Measurements from ENCODE around the gene ARL4D.
"Not testable (repeated sequence)": the region's sequence is repeated elsewhere in the genome, so short reads cannot be mapped to it uniquely, and the experiment has no call there.

ARL4D gene

DNA sequence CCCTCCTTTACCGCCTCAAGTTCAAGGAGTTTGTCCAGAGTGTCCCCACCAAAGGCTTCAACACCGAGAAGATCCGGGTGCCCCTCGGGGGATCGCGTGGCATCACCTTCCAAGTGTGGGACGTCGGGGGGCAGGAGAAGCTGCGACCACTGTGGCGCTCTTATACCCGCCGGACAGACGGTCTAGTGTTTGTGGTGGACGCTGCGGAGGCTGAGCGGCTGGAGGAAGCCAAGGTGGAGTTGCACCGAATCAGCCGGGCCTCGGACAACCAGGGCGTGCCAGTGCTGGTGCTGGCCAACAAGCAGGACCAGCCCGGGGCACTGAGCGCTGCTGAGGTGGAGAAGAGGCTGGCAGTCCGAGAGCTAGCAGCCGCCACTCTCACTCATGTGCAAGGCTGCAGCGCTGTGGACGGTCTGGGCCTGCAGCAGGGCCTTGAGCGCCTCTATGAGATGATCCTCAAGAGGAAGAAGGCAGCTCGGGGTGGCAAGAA is 1.1 kb downstream of the ARL4D start:
- DNase-seq = no peak

DNA sequence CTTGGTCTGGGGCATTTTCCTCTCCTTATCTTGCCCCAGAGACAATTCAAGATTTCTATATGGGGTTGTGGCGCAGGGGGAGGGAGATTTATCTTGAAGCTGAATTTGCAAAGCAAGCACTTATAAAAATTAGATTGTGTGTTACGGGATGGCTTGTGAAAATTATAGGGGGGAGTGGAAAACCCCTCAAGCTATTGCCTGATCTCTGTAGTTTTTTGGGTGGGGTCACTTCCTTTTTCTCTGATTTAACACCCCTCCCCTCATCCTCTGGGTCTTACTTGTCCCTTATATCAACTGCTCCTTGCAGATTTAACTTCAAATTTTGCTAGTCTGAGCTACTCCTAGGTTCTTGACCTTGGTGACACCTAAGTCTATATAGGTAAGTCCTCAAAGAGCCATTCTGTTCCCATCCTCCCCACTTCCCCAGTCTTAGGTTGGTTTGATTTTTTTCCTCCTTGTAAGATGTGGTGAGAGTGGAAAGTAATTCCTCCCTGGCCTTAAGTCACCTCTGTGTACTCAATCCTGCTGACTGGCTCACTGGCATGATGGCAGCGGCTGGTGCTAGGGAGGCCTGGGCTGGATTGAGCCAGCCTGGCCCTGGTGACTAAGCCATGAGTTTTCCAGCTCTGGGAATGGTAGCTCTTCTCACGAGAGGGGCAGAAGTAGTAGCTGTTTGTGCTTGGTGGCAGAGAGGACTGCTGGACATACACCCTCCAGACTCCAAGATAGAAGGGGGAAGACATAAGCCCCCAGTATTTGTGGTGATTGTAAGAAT is 2.3 kb downstream of the ARL4D start:
- no peak for DNase-seq

DNA sequence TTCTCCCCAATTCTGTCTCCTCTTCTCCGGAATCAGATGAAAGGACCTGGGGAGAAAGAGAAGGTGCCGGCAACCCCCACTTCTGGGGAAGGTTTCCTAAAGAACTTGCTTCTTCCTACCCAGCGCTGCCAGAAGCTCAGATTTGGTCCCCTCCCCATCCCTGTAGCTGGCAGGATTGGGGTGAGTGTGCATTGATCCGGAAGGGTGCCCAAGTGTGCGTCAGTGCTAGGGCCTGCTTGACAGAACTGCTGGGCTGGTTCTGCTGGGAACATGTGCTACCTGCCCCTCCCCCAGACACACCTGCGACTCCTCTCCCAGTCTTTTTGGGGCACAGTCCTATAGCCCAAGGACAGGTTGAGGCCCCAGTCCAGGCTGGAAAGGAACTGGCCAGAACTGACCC is 3.3 kb downstream of the ARL4D start:
- no peak for DNase-seq

DNA sequence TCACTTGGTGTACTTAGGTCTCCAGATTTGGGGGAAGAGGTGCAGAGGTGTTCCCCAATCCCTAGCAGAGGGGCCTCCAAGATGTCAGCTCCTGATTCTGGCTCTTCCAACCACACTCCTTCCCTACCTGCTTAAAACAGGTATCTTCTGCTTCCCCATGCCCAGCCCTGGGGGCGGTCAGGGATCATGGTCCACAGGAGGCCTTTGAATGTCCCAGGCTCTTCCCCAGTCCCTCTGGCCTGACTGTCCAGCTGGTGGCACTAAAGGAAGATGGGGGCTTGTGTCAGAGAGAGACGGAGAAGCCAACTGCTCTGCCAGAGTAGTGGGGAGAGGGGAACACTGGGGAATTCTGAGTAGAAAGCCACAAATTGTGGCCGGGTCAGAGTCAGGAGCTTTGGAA is 3.8 kb downstream of the ARL4D start:
- no peak for DNase-seq

DNA sequence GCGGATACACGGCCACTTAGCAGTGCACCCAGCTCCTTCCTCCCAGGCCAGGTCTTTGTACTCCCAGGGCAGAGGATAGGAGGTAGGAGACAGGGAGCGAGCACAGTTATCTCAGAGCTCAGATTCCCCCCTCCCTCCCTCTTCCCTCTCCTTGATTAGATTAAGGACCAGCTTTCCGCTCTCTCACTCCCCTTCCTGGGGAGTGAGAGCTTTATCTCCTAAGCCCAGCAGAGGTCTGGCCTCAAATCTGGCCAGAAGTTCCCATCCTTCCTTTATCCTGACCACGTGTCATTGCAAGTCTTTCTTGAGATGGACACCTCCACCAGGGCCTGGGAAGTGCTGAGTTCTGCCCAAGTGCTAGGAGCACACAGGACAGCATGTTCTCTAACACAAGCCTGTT is 5.1 kb downstream of the ARL4D start:
- no peak for DNase-seq

DNA sequence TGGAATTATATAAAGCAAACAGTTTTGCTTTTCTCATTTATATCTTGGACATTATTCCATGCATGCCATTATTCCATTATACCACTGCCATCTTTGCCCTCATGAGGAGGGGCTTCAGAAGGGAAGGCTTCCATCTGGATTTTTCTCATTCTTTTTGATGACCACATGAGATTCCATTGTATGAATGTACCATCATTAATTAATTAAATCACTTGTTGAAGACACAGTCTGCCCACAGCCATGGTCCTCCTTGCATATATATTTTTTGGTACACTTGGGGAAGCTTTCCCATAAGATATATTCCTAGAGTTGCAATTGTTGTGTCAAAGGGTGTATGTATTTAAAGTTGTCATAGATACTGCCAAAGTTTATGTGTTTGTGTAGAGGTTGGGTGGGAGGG is 7.1 kb downstream of the ARL4D start:
- no peak for DNase-seq

DNA sequence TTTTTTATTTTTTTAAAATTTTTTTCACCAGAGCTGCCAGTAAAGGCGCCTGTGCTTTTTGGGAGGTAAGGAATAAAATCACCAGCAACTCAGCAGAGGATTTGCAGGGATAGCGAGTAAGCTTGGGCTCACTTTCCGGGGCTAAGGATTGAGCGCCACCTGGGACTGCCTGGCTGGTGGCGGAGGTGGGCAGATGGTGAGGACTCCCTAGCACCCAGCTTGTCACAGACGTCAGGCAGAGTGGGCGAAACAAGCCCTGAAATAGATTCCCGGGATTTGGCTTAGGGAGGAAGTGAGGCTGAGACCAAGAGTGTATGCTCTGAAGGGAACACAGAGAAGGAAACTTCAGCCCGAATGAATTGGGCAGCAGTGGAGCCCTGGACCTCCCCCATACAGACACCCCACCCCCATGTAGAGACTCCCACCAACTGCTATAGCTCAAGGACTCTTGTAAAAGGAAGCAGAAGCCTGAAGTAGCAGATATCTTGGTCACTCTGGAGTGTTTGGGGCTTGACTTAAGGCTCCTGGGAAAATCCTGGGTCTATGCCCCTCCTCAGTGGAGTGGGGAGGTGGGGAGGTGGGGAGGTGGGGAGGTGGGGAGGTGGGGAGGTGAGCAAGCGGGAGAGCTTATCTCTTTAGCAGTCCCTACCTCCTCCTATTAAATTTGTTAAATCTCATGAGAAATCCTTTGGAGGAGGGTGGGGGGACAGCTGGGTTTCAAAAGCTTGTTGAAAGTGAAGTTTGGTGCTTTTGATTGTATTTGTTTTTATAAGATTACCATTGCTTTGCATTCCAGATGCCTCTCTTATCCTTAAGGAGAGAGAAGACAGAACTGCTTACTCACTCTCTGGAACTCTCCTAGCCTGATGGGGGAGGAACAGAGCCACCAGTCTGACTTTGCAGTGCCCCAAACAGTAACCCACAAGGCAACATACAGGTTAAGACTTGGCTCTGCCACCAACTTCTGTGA is 8.2 kb downstream of the ARL4D start:
- DNase-seq = no peak

DNA sequence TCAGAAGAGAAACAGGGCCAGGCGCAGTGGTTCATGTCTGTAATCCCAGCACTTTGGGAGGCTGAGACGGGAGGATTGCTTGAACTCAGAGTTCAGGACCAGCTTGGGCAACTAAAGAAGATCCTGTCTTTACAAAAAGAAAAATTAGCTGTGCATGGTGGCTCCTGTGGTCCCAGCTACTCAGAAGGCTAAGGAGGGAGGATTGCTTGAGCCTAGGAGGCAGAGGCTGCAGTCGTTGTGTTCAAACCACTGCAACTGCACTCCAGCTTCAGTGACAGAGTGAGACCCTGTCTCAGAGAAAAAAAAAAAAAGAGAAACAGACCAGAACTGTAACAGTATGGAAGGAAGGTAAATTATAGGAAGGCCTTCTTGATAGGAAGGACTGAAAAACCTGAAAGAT is 10.3 kb downstream of the ARL4D start:
- DNase-seq = no peak

DNA sequence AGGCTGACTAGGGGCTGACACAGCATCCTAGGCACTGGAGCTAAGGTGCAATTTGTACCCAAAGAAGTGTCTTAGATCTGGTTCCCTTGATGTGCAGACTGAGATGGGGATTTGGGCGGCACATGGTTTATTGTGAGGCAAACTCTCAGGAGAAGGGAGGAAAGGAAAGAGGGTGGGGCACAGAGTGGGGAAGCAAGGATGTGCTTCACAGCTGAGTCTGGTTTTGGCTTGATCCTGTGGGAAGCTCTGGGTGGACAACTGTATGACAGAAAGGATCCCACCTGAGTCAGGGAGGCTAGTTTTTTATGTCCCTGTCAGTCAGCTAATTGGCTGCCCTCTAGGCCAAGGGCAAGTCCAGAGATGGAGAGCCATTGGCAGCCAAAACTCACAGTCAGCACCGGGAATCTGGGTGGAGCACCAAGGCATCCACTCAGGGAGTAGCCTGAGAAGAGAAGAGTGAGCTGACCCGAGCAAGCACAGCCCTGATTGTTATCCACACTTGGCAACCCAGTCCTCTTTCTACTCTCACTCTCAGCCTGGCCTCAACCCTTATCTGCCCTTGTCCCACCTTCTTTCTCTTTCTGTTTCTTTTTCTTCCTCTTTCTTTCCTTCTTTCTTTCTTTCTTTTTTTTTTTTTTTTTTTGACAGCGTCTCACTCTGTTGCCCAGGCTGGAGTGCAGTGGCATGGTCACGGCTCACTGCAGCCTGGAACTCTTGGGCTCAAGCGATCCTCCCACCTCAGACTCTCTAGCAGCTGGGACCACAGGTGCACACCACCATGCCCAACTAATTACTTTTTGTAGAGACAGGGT is 12.0 kb downstream of the ARL4D start:
- DNase-seq = no peak

DNA sequence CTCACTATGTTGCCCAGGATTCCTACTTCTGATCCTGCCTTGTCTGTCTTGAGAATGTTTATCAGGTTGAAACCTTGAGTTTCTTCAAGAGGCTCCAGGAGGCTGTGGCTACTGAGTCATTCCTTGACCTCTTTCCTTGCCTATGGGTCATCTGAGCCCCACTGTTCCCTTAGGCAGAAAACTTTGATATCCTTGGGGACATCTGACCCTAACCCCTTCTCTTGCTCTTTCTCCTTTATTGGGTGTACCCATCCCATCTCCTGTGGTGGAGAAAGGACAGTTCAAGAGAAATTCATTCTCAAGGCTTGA is 12.5 kb downstream of the ARL4D start:
- no peak for DNase-seq

DNA sequence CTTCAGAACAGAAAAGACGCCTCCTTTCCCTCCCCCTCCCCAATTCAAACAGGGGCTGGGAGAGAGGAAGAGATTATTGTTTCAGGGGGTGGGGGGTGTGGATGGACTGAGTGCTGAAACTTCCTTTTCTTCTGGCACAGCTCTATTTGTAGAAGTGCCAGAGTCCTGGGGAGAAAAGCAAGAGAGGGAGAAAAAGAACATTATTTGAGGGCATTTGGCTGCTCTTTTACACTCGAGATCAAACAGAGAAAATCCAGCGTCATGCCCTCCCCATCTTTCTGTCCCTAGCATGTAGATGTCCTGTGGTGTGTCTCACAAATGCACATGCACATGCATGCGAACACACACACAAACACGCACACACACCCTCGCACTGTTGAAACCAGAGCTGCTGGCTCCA is 13.0 kb downstream of the ARL4D start:
- DNase-seq = no peak

DNA sequence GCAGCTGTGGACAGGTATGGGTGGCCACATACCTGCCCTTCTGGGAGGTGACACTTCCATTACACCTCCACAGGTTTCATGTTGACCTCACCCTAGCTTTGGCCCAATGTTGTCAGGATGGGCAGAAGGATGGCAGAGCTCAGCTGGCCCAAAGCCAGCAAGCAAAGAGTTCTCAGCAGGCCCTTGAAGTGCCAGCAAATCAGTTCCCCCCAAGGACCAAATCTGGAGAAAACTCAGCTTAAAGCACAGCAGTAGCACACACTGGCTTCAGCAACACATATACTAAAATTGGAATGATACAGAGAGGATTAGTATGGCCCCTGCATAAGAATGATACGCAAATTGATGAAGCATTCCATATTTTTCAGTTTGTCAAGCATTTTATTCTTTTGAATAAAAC is 13.4 kb downstream of the ARL4D start:
- no peak for DNase-seq

DNA sequence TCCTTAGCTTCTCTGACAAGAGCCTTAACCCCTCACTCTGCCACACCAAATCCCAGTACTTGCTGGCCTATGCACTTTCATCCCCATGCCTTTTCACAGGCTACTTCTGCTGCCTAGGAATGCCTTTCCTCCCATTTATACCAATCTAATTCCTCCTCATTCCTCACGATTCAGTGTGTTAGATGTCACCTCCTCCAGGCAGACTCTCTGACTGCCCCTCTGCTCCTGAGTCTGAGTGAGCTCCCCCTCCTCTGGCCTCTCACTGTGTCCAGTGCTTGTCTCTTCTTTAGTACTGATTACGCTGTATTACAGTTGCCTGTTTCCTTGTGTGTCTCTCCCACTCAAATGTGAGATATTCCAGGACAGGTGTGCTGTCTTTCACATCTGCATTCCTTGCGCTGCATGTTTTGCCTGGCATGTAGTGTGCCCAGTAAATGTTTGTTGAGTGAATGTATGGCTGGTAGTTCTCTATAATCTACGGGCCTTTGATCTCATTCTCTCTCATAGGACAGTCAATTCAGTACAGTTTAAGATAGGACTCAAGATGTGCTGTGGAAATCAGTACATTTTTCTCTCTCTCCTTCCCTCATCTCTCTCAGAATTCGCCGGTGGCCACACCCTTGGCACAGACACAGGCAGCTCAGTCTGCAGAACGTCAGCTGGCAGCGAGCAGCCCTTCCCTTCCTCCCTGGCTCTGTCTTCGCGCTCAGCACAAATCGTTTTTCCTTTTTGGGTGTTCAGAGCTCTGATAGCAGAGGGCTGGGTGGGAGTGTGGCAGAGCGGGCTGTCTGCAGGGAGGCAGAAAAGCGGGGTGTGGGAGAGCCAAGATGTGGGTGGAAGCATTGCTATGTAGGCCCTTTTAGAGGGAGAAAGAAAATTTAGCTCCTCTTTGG is 18.5 kb downstream of the ARL4D start:
- DNase-seq = no peak

DNA sequence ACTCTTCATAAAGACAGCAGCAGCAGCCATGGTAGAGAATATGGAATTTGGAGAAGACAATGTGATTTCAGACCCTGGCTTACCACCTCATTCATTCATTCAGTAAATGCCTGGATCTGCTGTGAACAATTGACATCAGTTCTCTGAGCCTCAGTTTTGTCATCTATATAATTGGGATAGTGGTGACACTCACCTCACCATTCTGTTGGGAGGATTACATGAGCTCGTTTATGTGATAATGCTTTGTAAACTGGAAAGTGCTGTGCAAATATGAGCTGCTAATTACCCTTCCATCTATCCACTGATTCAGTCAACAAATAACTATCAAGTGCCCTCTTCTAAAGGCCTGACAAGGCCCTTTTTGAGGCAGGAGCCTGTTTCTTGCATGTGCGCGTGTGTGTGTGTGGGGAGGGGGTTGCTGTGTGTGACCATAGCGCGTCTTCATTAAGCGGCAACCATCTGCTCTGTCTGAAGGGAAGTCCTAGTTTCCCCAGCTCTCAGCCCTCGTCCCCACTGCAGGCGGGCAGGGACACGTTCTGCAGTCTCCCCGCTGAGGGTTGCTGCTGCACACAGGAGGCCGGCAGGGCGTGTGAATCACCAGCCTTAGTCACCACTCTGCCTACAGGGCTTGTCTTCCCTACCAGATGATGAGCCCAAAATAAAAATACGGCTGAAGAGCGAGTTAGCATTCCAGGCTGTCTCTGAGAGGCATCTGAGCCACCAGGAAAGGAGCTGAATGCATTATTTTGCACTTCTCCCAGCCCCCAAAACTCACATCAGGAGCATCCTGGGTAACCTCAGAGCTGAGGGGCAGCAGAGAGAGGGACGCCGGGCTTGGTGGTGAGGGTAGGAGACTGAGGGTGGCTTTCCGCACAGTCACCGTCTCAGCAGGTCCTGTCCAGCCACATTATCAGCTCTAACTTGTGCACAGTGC is 19.9 kb downstream of the ARL4D start:
- DNase-seq = no peak

DNA sequence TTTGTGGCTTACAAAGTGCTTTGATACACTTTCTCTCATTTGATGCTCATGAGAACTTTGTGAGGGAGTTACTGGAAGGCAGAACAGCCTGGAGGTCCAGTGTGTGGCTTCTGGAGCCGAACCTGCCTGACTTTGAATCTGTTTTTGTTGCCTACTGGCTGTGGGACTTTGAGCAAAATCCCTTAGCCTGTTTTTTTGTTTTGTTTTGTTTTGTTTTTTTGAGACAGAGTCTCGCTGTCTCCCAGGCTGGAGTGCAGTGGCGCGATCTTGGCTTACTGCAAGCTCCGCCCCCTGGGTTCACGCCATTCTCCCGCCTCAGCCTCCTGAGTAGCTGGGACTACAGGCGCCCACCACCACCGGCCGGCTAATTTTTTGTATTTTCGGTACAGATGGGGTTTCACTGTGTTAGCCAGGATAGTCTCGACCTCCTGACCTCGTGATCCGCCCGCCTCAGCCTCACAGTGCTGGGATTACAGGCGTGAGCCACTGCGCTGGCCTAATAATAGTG is 20.6 kb downstream of the ARL4D start:
- DNase-seq = not testable (repeated sequence)

DNA sequence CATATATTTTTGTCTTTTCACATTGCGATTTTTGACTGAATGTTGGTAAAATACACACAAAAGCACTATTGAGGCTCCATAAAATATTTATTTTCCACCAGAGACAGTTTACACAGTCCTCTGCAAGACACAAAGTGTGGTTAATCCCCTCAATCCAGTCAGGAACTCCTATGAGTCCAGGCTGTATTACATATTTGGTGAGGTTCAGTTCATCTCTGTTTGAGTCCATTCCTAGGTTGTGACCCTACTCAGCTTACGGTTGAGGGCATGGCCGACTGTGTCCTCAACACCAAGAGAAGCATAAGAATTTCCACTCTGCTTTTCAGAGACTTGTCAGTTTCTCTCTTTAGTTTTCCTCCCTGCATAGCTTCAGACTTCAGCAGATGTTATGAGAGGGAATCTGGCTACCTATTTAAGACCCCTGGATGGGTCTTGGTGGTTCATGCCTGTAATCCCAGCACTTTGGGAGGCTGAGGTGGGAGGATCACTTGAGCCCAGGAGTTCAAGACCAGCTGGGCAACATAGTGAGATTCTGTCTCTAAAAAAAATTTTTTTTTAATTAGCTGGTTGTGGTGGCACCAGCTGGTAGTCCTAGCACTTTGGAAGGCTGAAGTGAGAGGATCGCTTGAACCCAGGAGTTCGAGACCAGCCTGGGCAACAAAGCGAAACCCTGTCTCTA is 25.1 kb downstream of the ARL4D start:
- no peak for DNase-seq

DNA sequence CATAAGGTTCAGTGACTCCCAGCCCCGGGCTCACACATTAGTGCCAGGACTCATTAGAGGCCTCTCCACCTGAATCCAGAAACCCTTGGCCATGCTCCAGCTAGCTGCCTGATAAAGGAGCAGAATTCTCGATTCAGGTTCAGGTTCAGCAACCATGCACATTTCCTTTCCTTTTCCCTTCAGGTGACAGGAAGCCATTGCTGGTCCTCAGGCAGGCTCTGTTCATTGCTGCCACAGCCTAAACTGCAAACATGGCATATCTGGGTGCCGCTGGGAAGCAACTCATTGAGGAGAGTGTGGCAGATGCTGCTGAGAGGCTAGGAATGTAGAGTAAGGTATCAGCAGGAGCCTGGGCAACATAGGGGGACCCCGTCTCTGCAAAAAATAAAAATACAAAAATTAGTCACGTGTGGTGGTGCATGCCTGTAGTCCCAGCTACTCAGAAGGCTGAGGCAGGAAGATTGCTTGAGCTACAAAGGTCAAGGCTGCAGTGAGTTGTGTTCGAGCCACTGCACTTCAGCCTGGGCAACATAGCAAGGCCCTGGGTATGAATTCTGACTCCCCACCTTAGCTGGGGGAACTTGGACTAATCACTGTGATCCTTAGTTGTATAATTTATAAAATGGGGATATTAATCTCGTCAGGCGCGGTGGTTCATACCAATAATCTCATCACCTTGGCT is 28.7 kb downstream of the ARL4D start:
- no peak for DNase-seq

DNA sequence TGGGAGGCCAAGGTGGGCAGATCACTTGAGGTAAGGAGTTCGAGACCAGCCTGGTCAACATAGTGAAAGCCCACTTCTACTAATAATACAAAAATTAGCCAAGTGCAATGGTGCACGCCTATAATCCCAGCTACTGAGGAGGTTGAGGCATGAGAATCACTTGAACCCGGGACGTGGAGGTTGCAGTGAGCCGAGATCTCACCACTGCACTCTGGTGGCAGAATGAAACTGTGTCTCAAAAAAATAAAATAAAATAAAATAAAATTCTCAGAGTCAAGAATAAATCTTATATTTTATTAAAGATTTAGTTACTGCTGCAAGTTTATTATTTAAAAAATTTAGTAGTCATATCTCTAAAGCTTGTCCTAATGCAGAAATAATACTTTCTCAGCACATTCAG is 29.7 kb downstream of the ARL4D start:
- no peak for DNase-seq

DNA sequence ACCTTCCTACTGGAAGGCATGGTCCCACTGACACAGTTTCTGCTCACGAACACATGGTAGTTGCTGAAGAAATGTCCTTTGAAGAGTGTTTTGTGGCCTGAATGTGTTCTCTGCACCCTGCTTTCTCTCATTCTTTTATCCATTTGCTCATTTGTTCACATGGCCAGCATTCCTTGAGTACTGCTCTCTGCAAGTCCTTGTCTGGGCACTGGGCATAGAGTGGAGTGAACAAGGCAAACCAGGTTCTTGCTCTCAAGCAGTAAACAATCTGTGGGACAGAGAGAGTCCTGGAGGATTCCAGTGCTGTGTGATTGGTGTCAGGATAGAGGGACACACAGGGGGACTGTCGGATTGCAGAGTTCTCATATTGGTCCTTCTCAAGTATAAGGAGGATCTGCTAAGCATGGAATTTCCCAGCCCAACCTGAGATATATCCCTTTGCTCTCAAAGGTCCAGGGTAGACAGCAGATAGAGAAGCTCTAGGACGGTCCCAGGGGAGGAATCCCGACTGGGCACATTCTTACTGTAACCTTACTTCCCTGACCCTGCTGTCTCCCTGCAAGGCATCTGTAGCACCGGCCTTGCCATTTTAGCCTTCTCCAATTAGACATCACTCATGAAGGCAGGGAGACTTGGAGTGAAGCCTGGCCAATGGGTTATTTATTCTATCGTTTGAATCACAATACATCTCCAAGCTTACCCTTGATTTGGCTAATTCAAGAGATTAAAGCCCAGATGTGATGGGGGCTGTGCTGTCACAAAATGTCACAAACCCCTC is 32.3 kb downstream of the ARL4D start:
- DNase-seq = no peak

Data from activated naive CD4-positive, alpha-beta T cell treated with Interleukin-2 at 50 U/mL for 16 hours (primary cell).